Measurements from ENCODE around the gene RPS6KC1.

RPS6KC1 gene

DNA sequence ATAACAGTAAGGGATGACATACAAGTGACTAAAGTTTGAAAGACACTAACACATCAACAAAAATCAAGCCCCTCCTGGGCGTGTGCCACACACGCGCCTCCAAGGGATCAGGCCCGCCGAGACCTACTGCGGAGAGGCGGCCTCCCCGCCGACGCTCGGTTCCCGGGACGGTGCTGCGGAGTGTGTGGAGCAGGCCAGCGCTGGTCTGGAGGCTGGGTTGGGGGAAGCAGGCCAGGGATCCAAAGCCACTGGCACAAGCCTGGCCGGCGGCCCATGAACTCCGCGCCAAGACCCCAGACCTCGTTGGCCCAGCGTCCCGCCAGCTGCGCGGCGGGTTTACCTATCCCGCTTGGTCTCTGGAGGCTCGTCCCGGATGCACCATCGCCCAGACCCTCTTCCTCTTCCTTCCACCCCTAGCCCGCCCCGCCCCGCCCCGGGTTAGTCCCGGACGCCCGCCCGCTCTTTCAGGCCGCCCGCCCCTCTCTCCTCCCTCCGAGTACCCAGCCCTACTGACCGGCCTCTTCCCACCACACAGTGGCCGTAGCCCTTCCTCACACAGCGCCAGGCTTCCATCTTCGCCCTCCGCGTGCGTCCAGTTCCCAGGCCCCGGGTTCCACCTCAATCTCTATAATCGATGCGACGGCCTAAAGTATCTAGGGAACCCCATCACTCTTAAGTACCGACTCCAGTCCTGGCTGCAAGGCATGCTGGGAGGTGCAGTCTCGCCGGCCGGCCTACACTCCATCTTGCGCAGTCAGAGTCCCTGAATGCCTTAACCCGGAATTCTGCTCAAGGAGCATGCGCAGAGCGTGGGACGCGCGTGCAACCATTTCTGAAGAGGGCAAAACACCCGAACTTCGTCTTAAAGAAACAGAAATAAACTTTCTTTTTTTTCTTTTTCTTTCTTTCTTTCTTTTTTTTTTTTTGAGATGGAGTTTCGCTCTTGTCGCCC, 35.7 kb upstream of the RPS6KC1 start, which contains the start of gene ANGEL2:
TSS of gene ANGEL2 (minus strand) at position 769 of the 952 bp plus-strand sequence. CDS start at position 573, 196 bp downstream.
- H2BK12ac ChIP-seq (ENCODE audit: low read length in 2 of 2) = peak within 1 kb of the TSS in 1 of 2 experiments; percentile 3
- WGBS = under 1% methylated on average over 60 of the region's 66 CpGs

DNA sequence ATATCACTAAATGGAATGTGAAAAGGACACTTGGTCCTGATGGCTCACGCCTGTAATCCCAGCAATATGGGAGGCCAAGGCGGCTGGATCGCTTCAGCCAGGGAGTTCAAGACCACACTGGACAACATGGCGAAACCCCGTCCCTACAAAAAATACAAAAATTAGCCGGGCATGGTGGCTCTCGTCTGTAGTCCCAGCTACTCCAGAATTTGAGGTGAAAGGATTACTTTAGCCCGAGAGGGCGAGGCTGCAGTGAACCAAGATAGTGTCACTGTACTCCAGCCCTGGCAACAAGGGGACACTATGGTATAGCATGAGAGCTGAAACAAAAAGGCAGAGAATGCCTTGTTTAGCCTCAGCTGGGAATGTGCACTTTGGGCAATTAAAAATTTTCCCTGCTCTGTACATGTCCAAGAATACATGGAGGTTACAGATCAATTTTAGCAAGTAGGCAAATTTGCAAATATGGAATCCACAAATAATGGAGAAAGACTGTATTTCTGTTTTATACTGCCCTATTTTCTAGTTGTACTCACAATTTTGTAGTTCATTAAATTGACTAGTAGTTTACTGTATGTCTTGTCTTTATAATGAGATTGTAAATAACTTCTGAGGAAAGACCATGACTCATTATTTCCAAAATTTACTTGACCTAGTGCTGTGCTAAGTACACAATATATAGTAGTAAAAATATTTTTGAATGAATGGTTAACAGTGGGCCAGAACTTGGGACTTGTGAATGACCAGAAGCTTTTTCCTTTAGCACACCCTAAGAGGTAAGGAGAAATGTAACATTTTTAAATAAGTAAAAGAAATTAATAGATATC, 33.4 kb upstream of the RPS6KC1 start:
- Histone ChIP-seq H3K9ac (ENCODE audit: low read length) (no peak overlapping the region), H2BK5ac (ENCODE audit: low read depth, low read length, poor library complexity, severe bottlenecking) (no peak overlapping the region), H3K36me3 (ENCODE audit: control insufficient read depth in 1 of 2, insufficient read depth in 2 of 2, low read depth in 1 of 2, low read length in 2 of 2) (peaks cover 0 to 6% of the 10 kb centered on the region in 2 experiments), H3K27me3 (ENCODE audit: control insufficient read depth in 1 of 2, insufficient read depth in 1 of 2, low read length in 2 of 2) (peaks cover 0 to 4% of the 10 kb centered on the region in 2 experiments), H3K79me1 (replicated peaks; ENCODE audit: low read length, poor library complexity, severe bottlenecking) (peaks cover 5% of the 10 kb centered on the region), H2BK120ac (ENCODE audit: low read depth, low read length) (no peak overlapping the region), H2AFZ (ENCODE audit: low read depth, low read length) (no peak overlapping the region), H2BK12ac (ENCODE audit: low read length in 2 of 2) (no peak overlapping the region), H4K8ac (ENCODE audit: low read length) (no peak overlapping the region), H3K4me2 (ENCODE audit: low read length, poor library complexity, severe bottlenecking) (no peak overlapping the region), H3K18ac (ENCODE audit: low read depth in 1 of 2, low read length in 2 of 2) (no peak overlapping the region), H2BK15ac (ENCODE audit: low read depth, poor library complexity, severe bottlenecking) (no peak overlapping the region), H3K23ac (ENCODE audit: low read length in 2 of 2) (no peak overlapping the region), H3K4ac (ENCODE audit: low read depth in 1 of 2, low read length in 2 of 2) (no peak overlapping the region), H3K27ac (ENCODE audit: low read length, poor library complexity, severe bottlenecking) (no peak overlapping the region), H4K91ac (ENCODE audit: low read length) (no peak overlapping the region), H3K4me1 (ENCODE audit: control insufficient read depth, insufficient read depth, low read depth, low read length) (no peaks in the 10 kb centered on the region), H3K4me3 (ENCODE audit: insufficient read depth in 1 of 2, low read depth in 1 of 2, low read length in 2 of 2) (no peak overlapping the region), H2AK5ac (ENCODE audit: low read length, severe bottlenecking) (no peak overlapping the region), H3K9me3 (ENCODE audit: control insufficient read depth, low read length) (no peaks in the 10 kb centered on the region), H3K14ac (ENCODE audit: low read length in 2 of 2) (no peak overlapping the region)
- WGBS = 95% methylated on average over 9 of the region's 9 CpGs
- peak; percentile 8 for DNase-seq

More for the DNA sequence above, 35.7 kb upstream of the RPS6KC1 start, which contains the start of gene ANGEL2:
- Histone ChIP-seq H3K36me3 (ENCODE audit: control insufficient read depth in 1 of 2, insufficient read depth in 2 of 2, low read depth in 1 of 2, low read length in 2 of 2) (peaks cover 0 to 29% of the 10 kb centered on the region in 2 experiments), H2AK5ac (ENCODE audit: low read length, severe bottlenecking) (no peak within 1 kb of the TSS), H2AFZ (ENCODE audit: low read depth, low read length) (peak within 1 kb of the TSS; percentile 59), H3K23ac (ENCODE audit: low read length in 2 of 2) (peak within 1 kb of the TSS in 1 of 2 experiments; percentile 46), H3K9me3 (ENCODE audit: control insufficient read depth, low read length) (no peaks in the 10 kb centered on the region), H3K4ac (ENCODE audit: low read depth in 1 of 2, low read length in 2 of 2) (peak within 1 kb of the TSS in 1 of 2 experiments; percentile 76), H3K27me3 (ENCODE audit: control insufficient read depth in 1 of 2, insufficient read depth in 1 of 2, low read length in 2 of 2) (no peaks in the 10 kb centered on the region), H2BK5ac (ENCODE audit: low read depth, low read length, poor library complexity, severe bottlenecking) (peak within 1 kb of the TSS; percentile 11), H3K4me3 (ENCODE audit: insufficient read depth in 1 of 2, low read depth in 1 of 2, low read length in 2 of 2) (peak within 1 kb of the TSS; percentile 70 to 93), H3K79me1 (replicated peaks; ENCODE audit: low read length, poor library complexity, severe bottlenecking) (peaks cover 8% of the 10 kb centered on the region), H2BK15ac (ENCODE audit: low read depth, poor library complexity, severe bottlenecking) (peak within 1 kb of the TSS; percentile 74), H4K91ac (ENCODE audit: low read length) (peak within 1 kb of the TSS; percentile 89), H3K18ac (ENCODE audit: low read depth in 1 of 2, low read length in 2 of 2) (peak within 1 kb of the TSS; percentile 71 to 88), H3K4me1 (ENCODE audit: control insufficient read depth, insufficient read depth, low read depth, low read length) (no peaks in the 10 kb centered on the region), H3K14ac (ENCODE audit: low read length in 2 of 2) (peak within 1 kb of the TSS in 1 of 2 experiments; percentile 87), H3K27ac (ENCODE audit: low read length, poor library complexity, severe bottlenecking) (peak within 1 kb of the TSS; percentile 90), H3K4me2 (ENCODE audit: low read length, poor library complexity, severe bottlenecking) (peak within 1 kb of the TSS; percentile 75), H2BK120ac (ENCODE audit: low read depth, low read length) (peak within 1 kb of the TSS; percentile 69), H4K8ac (ENCODE audit: low read length) (peak within 1 kb of the TSS; percentile 87), H3K9ac (ENCODE audit: low read length) (peak within 1 kb of the TSS; percentile 95)
- DNase-seq = peak; percentile 98

DNA sequence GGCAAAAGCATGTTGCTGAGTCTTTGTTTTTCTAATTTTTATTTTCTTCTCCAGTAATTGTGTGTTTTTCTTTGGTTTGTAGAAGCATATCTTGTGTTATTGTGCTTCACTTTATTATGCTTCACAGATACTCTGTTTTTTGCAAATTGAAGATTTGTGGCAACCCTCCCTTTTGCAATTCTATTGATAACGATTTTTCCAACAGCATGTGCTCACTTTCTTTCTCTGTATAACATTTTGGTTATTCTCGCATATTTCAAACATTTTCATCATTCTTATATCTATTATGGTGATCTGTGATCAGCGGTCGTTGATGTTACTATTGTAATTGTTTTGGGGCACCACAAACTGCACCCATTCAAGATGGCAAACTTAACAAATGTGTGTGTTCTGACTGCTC, 31.6 kb upstream of the RPS6KC1 start:
- Histone ChIP-seq H3K79me1 (replicated peaks; ENCODE audit: low read length, poor library complexity, severe bottlenecking) (no peaks in the 10 kb centered on the region), H3K9me3 (ENCODE audit: control insufficient read depth, low read length) (no peaks in the 10 kb centered on the region), H3K14ac (ENCODE audit: low read length in 2 of 2) (no peak overlapping the region), H3K27me3 (ENCODE audit: control insufficient read depth in 1 of 2, insufficient read depth in 1 of 2, low read length in 2 of 2) (peaks cover 0 to 4% of the 10 kb centered on the region in 2 experiments), H3K4me1 (ENCODE audit: control insufficient read depth, insufficient read depth, low read depth, low read length) (no peaks in the 10 kb centered on the region), H2BK12ac (ENCODE audit: low read length in 2 of 2) (no peak overlapping the region), H3K18ac (ENCODE audit: low read depth in 1 of 2, low read length in 2 of 2) (no peak overlapping the region), H3K4me3 (ENCODE audit: insufficient read depth in 1 of 2, low read depth in 1 of 2, low read length in 2 of 2) (no peak overlapping the region), H4K8ac (ENCODE audit: low read length) (no peak overlapping the region), H2AFZ (ENCODE audit: low read depth, low read length) (no peak overlapping the region), H4K91ac (ENCODE audit: low read length) (no peak overlapping the region), H2BK15ac (ENCODE audit: low read depth, poor library complexity, severe bottlenecking) (no peak overlapping the region), H3K36me3 (ENCODE audit: control insufficient read depth in 1 of 2, insufficient read depth in 2 of 2, low read depth in 1 of 2, low read length in 2 of 2) (no peaks in the 10 kb centered on the region), H3K23ac (ENCODE audit: low read length in 2 of 2) (no peak overlapping the region), H3K4me2 (ENCODE audit: low read length, poor library complexity, severe bottlenecking) (no peak overlapping the region), H3K4ac (ENCODE audit: low read depth in 1 of 2, low read length in 2 of 2) (no peak overlapping the region), H2AK5ac (ENCODE audit: low read length, severe bottlenecking) (no peak overlapping the region), H2BK120ac (ENCODE audit: low read depth, low read length) (no peak overlapping the region), H2BK5ac (ENCODE audit: low read depth, low read length, poor library complexity, severe bottlenecking) (no peak overlapping the region), H3K9ac (ENCODE audit: low read length) (no peak overlapping the region), H3K27ac (ENCODE audit: low read length, poor library complexity, severe bottlenecking) (no peak overlapping the region)
- WGBS = 88% methylated on average over 3 of the region's 4 CpGs
- no peak for DNase-seq
